Sigmoid colon (tissue), 7 donors: ENCODE results near the gene WDR93. TPM values are rescaled to one million over a fixed set of nuclear protein-coding genes. Genes with fewer than 3 reads are reported as not detected.

ENCODE experiments used
- DNase-seq: peaks from one replicate; pipeline ENCODE4 v3.0.0-alpha.2; 2019
- H3K27ac ChIP-seq, 4 donors: fragments of 200-600 bp; sonication (generic); one replicate each; pipeline ENCODE4 v1.5.1; 2016 to 2019; ENCODE audit warnings: mild to moderate bottlenecking in 1 of 4
- H3K27me3 ChIP-seq, 3 donors: fragments of 200-600 bp; sonication (generic); one replicate each; pipeline ENCODE4 v1.5.1; 2019; ENCODE audit warnings: mild to moderate bottlenecking in 1 of 3
- H3K36me3 ChIP-seq, 4 donors: fragments of 200-600 bp; sonication (generic); one replicate each; pipeline ENCODE4 v1.5.1; 2016 to 2019
- H3K4me1 ChIP-seq, 4 donors: fragments of 200-600 bp; sonication (generic); one replicate each; pipeline ENCODE4 v1.5.1; 2017 to 2019
- H3K4me3 ChIP-seq, 4 donors: fragments of 200-600 bp; sonication (generic); one replicate each; pipeline ENCODE4 v1.5.1; 2017 to 2019; ENCODE audit warnings: mild to moderate bottlenecking in 2 of 4, moderate library complexity in 1 of 4
- H3K9me3 ChIP-seq, 4 donors: fragments of 200-600 bp in 3 of 4; sonication (generic) in 3 of 4; one replicate each; pipeline versions ENCODE4 v1.5.1 to v1.6.1; 2013 to 2019
- EP300 ChIP-seq, 4 donors: sonication (generic); formaldehyde crosslinking; IDR thresholded peaks; one replicate each; pipeline ENCODE4 v1.6.1; 2017; ENCODE audit warnings: antibody characterized with exemption in 4 of 4
- POLR2A ChIP-seq, 2 donors: fragments of 450-650 bp; IDR thresholded peaks; one replicate each; pipeline ENCODE4 v1.6.1; 2016; ENCODE audit warnings: antibody characterized with exemption in 2 of 2, mild to moderate bottlenecking in 2 of 2, moderate library complexity in 2 of 2
- POLR2AphosphoS5 ChIP-seq, 4 donors: sonication (generic); formaldehyde crosslinking; IDR thresholded peaks; one replicate each; pipeline ENCODE4 v1.6.1; 2017; ENCODE audit warnings: antibody characterized with exemption in 4 of 4
- WGBS, 2 donors: extraction: QIAGEN DNeasy Blood & Tissue Kit; methylation state at CpG; one replicate each; pipeline ENCODE4 v1.1.7; 2013; 5-methylcytosine and 5-hydroxymethylcytosine counted together
- intact Hi-C: fragments of 100-400 bp; cut with DNase I; formaldehyde crosslinking; loops from one replicate; pipeline ENCODE4 v1.15.1; 2023
- polyA plus RNA-seq, 3 donors: library from polyadenylated mRNA; stranded (reverse); fragments of 200-250 nt; gene quantifications; one replicate each; pipeline ENCODE4 v1.2.3, GENCODE V29; 2013
- total RNA-seq, 4 donors: library from RNA; depleted of rRNA; stranded (reverse); fragments of >200 nt; gene quantifications; one replicate each; pipeline ENCODE4 v1.1.0, GENCODE V29; 2016
- TF ChIP-seq, protein P1 (sequence below), 4 experiments: fragments of 450-650 bp in 3 of 4; fragments of 200-600 bp in 1 of 4; IDR thresholded peaks; one replicate each; pipeline ENCODE4 v1.5.1; 2016 to 2019; ENCODE audit warnings: antibody characterized with exemption in 4 of 4, mild to moderate bottlenecking in 3 of 4, moderate library complexity in 2 of 4
- donor health status: healthy with polysubstance abuse.
- donor health status: Bipolar disorder and iron deficiency.
- donor health status: healthy.

WDR93 gene
- total and polyA plus RNA-seq, 7 donors, result 0.04 to 1.1 TPM; not detected in 5

DNA sequence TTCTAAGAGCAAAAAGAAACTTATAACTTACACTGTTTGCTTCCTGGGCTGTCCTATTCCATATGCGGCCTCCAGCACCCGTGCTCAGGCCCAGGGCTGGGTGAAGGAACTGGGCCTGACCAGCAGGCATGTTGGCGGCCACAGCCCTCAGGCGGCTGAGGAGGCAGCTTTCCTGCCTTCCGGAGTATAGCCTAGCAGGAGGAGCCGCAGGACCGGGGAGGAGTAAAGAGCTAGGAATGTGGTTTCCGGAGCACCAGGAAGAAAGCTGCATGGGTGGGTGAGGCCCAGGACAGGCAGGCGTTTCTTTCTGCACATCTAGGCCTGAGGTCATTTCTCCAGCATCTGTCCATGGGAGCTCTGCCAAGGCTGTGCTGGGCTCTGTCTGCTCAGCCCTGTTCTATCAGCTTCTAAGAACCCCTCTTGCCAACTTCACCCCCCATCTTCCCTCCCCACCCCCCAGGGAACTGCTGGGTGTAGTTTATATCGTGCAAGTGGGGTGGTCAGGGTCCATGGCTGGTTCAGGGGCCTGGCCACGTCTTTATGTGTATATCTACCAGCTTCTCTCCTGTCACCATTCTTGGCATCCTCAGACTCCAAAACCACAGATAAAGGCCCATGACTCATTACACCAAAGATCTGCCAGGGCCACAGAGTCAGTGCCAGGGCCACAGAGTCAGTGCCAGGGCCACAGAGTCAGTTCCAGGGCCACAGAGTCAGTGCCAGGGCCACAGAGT, 27.6 kb upstream of the WDR93 start:
- intact Hi-C loops, result no loop called here
- TF ChIP-seq, protein P1, sequence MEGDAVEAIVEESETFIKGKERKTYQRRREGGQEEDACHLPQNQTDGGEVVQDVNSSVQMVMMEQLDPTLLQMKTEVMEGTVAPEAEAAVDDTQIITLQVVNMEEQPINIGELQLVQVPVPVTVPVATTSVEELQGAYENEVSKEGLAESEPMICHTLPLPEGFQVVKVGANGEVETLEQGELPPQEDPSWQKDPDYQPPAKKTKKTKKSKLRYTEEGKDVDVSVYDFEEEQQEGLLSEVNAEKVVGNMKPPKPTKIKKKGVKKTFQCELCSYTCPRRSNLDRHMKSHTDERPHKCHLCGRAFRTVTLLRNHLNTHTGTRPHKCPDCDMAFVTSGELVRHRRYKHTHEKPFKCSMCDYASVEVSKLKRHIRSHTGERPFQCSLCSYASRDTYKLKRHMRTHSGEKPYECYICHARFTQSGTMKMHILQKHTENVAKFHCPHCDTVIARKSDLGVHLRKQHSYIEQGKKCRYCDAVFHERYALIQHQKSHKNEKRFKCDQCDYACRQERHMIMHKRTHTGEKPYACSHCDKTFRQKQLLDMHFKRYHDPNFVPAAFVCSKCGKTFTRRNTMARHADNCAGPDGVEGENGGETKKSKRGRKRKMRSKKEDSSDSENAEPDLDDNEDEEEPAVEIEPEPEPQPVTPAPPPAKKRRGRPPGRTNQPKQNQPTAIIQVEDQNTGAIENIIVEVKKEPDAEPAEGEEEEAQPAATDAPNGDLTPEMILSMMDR (IDR thresholded peaks at IDR 0.05), result no peak
- TF ChIP-seq POLR2AphosphoS5 (IDR thresholded peaks at IDR 0.05) (no peak), POLR2A (IDR thresholded peaks at IDR 0.05) (no peak), EP300 (IDR thresholded peaks at IDR 0.05) (no peak)
- H3K36me3 ChIP-seq, result no peaks in the 10 kb centered on the region
- no peaks in the 10 kb centered on the region for H3K9me3 ChIP-seq
- no peak overlapping the region for H3K4me3 ChIP-seq
- peaks cover 0 to 15% (median 6%) of the 10 kb centered on the region in 4 donors for H3K4me1 ChIP-seq
- H3K27me3 ChIP-seq, result no peaks in the 10 kb centered on the region
- DNase-seq, result peak; percentile 80
- WGBS, 2 donors, result 12 to 43% methylated on average over 11 of the region's 11 CpGs
- peak overlapping the region; percentile 8 to 49 (median 18) for H3K27ac ChIP-seq

DNA sequence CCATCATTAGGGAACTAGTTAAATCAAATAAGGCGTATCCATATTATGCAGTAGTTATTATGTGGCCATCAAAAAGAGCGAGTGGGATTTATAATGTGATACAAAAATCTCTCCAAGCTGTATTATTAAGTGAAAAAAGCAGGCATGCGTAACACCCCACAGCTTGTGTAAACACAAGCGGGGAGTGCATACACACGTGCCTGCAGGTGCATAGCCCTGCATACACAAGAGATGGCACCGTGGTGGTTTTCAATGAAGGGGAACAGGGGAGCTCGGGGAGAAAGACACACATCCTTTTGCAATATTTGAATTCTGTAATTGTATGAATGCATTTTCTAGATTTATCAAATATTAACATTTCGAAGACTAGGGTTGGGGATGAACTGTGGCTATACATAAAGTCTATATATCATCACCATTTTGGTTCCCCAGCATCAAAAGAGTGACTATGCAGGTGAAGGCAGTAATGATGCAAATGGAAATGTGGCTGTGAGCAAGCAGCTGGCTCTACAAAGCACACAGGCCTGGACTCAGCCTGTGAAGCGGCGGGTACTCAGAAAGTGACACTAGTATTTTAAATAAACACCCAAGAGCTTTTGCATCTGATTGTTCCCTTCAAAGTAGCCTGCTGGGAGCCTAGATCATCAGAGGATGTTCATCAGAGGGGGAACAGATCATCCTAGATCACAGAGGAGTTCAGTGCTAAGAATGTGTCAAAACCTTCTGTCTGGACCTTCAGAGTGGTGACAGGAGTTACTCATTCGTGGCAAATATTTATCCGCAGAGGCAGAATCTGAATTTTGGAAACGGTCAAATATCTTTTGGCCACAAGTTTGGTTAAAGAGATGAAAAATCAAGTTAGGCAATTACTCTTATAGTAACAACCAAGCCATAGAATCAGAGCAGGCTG, 25.9 kb upstream of the WDR93 start:
- 82 to 89% methylated on average over 13 of the region's 13 CpGs for WGBS, 2 donors

DNA sequence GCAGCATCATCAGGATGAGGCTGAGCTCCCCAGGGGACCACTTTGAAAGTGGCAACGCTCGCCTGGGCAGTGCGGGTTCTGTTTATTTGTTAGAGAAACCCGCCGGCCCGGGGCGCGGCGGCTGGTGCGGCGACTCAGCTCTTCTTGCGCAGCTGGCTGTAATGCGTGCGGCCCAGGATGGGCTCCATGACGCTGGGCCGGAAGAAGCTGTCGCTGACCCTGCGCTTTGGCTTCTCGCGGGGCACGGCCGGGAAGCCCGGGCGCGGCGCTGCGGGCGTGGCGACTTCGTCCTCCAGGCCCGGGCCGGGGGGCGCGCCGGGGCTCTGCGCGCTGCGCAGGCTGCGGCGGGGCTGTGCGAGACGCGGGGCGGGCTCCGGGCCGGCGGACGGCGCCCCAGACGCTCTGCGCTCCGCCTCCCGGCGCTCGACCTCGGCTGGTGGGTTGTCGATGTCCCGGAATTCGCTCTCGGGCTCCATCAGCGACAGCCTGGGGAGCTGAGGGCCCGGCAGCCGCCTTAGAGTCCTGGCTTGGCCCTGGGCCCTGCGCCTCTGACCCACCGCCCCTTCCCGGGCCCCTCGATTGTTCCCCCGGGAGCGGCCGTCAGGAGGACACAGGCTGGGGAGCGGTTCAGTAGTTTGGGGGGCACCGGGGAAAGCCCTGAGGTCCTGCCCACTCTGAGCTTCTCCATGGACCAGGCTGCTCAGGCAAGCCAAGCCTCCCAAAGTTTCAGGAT, 25.0 kb upstream of the WDR93 start:
- TF ChIP-seq POLR2A (IDR thresholded peaks at IDR 0.05), result no peak
- TF ChIP-seq, protein P1 (IDR thresholded peaks at IDR 0.05), result no peak
- no peak for TF ChIP-seq EP300 (IDR thresholded peaks at IDR 0.05)
- peak in 2 of 4 donors; percentile 26 to 53 for TF ChIP-seq POLR2AphosphoS5 (IDR thresholded peaks at IDR 0.05)
- WGBS, 2 donors, result 2 to 3% methylated on average over 72 of the region's 72 CpGs
- Histone ChIP-seq H3K36me3 (no peaks in the 10 kb centered on the region), H3K27ac (peak overlapping the region; percentile 81 to 86 (median 82)), H3K9me3 (no peaks in the 10 kb centered on the region), H3K4me3 (peak overlapping the region; percentile 25 to 53 (median 51)), H3K27me3 (no peaks in the 10 kb centered on the region), H3K4me1 (peaks cover 0 to 15% (median 6%) of the 10 kb centered on the region in 4 donors)
- DNase-seq, result peak; percentile 81
- intact Hi-C loops, result no loop called here

More for the DNA sequence above, 25.9 kb upstream of the WDR93 start:
- H3K4me1 ChIP-seq, result peaks cover 0 to 15% (median 6%) of the 10 kb centered on the region in 4 donors
- peak overlapping the region; percentile 81 to 86 (median 82) for H3K27ac ChIP-seq
- TF ChIP-seq POLR2AphosphoS5 (IDR thresholded peaks at IDR 0.05) (no peak), EP300 (IDR thresholded peaks at IDR 0.05) (no peak), POLR2A (IDR thresholded peaks at IDR 0.05) (no peak)
- TF ChIP-seq, protein P1 (IDR thresholded peaks at IDR 0.05), result no peak
- no peaks in the 10 kb centered on the region for H3K9me3 ChIP-seq
- H3K36me3 ChIP-seq, result no peaks in the 10 kb centered on the region
- H3K27me3 ChIP-seq, result no peaks in the 10 kb centered on the region
- DNase-seq, result peak; percentile 29
- intact Hi-C loops, result no loop called here
- peak overlapping the region; percentile 25 to 53 (median 51) for H3K4me3 ChIP-seq

DNA sequence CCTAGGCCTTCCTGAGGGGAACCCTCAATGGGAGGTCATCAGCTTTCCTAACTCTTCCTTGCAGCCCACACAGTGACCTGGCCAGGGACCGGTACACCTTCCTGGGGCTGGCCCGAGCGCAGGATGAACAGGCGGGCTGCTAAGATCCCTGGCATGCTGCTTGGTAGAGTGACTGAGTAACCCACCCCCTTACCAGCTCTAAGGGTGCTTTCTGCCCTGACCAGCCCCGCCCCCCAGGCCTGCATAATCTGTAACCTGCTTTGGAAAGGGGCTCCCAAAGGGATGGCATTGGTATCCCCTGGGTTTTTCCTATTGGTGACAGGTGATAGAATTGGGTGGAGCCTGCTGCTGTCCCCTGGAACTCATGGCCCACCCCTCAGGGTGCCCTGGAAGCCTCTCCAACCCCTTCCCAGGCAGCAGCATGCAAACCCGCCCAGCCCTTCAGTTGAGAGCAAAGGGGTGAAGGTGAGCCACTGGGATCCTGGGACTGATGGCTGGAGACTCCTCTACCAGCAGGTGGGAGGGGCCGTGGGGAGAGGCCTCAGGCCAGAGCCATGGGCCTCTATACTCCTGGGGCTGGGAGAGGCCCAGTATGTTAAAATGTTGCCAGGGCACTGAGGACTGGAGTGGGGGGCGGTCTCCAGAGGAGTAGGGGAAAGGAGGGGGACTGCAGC, 24.3 kb upstream of the WDR93 start:
- intact Hi-C loops, result no loop called here

More for the DNA sequence above, 24.3 kb upstream of the WDR93 start:
- Histone ChIP-seq H3K27ac (peak overlapping the region; percentile 81 to 86 (median 82)), H3K4me3 (peak overlapping the region in 3 of 4 donors; percentile 51 to 53 (median 51)), H3K27me3 (no peaks in the 10 kb centered on the region), H3K9me3 (no peaks in the 10 kb centered on the region), H3K4me1 (peaks cover 0 to 15% (median 6%) of the 10 kb centered on the region in 4 donors), H3K36me3 (no peaks in the 10 kb centered on the region)
- DNase-seq, result peak; percentile 63
- TF ChIP-seq POLR2A (IDR thresholded peaks at IDR 0.05), result no peak
- no peak for TF ChIP-seq EP300 (IDR thresholded peaks at IDR 0.05)
- TF ChIP-seq, protein P1 (IDR thresholded peaks at IDR 0.05), result no peak
- TF ChIP-seq POLR2AphosphoS5 (IDR thresholded peaks at IDR 0.05), result no peak
- WGBS, 2 donors, result 90 to 96% methylated on average over 8 of the region's 8 CpGs
